HG02571 (cell line): ENCODE measurements around the gene L3MBTL1.

Source experiments
- ATAC-seq: cut with Tn5 transposase; IDR thresholded peaks from one replicate; pipeline ENCODE4 v1.9.1; 2021; ENCODE audit warnings: mild to moderate bottlenecking, moderate library complexity; ENCODE audit not compliant: unreplicated experiment

The L3MBTL1 gene

DNA sequence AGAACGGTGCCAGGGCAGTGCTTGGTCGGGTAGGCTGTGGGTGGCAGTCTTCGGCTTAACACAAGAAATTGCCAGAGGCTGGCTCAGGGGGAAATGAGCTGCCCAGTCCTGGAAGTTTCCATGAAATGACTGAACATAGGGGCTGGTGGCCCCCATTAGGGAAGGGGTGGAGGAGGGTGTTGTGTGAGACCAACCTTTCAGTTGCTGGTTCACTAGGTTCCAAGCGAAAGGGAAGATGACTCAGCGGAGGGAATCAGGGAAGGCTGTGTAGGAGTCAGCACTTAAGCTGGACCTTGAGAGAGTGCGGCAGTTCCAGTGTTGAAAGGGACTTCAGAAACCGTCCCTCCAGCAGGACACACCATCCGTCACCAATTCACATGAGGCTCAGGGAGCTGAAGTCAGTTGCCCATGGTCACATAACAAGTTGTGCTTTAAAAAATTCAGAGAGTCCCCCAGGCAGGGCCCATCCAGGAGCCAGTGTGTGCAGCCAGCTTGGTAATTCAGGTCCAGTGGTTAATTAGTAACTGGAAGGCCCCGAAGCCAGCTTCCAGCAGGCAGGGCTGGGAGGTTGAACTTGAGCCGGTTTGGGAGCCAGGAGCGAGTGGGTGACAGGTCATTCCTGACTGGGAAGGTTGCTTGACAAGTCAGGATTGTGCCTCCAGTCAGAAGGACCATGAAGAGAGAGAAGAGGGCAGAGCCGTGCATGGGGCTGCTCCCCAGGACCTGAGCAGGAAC is 51.1 kb downstream of the L3MBTL1 start, which contains the start of gene SGK2:
Gene SGK2 (plus strand): TSS at position 616 of the 735 bp plus-strand sequence. CDS start 7,469 bp downstream, outside the sequence.
- no peak for ATAC-seq

- no peak for ATAC-seq
Observed at GRCh38 chr20:43559147-43559987, 51.9 kb downstream of the L3MBTL1 start.

- no peak for ATAC-seq
Observed at GRCh38 chr20:43560974-43561373, 53.5 kb downstream of the L3MBTL1 start.

DNA sequence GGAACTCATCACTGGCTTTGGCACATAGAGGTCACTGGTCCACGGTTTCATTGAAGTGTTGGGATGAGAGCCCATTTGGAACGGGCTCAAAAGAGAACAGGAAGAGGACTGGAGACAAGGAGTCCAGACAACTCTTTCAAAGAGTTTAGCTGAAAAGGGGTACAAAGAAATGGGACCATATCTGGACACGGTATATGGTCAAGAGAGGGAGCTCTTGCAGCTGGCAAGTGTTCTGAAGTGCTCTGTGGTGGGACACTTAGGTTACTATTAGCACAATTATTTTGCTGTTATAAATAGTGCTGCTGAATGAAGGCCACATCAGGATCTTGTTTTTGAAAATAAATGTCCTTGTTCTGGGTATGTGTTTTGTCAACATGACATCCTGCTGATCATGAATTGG is 55.9 kb downstream of the L3MBTL1 start:
- ATAC-seq: no peak

DNA sequence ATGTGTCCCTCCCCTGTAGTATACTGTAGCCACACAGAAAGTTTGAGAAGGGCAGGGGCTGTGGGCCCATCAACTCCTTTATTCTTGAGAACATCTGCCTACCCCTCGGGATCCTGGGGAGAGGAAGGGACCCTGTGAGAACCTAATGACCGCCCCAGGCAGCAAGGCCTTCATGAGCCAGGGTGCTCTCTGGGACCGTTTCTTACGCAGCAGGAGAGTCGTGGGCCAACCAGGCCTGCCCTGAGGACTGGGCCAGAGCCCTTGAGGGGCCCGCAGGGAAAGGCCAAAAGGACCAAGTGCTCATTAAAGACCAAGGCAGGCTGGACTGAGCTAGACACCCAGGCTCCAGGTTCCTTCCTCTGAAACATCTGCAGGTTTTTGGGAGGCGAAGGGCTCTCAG is 56.5 kb downstream of the L3MBTL1 start:
- no peak for ATAC-seq

DNA sequence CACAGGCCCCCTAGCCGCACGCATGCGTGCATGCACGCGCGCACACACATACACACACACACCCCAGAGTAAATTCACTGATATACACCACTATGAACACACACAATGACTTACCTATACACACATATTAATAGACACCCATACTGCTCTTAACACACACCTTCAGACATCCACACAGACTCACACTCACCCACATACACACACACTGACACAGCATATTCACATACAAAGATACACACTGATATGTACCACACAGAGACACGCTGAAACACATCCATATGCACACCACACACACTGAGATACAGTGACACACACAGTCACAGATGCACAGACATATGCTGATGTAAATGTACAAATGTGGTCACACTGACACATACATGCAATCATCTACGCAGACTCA is 57.0 kb downstream of the L3MBTL1 start:
- no peak for ATAC-seq

- ATAC-seq: no peak
Observed at GRCh38 chr20:43564993-43565757, 57.7 kb downstream of the L3MBTL1 start.

DNA sequence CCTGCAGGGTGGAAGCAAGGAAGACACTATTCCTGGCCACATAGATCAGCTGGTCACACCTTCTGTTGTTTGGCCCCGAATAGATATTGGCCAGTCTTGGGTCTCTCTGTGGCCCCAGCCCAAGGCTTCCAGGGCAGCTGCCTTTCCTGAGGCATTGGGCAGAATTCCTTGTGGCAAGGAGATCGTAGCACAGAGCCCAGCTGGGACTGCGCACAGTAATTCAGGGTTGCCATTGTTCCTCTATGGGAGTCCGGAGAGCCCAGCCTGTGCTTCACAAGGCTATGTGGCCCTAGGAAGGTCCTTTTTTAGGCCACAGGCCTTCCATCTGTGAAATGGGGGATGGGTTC is 58.2 kb downstream of the L3MBTL1 start:
- ATAC-seq: no peak

GRCh38 chr20:43567477-43567876 is 60.0 kb downstream of the L3MBTL1 start:
- no peak for ATAC-seq

GRCh38 chr20:43568706-43569105 is 61.2 kb downstream of the L3MBTL1 start:
- no peak for ATAC-seq

GRCh38 chr20:43569282-43569681 is 61.8 kb downstream of the L3MBTL1 start:
- no peak for ATAC-seq

DNA sequence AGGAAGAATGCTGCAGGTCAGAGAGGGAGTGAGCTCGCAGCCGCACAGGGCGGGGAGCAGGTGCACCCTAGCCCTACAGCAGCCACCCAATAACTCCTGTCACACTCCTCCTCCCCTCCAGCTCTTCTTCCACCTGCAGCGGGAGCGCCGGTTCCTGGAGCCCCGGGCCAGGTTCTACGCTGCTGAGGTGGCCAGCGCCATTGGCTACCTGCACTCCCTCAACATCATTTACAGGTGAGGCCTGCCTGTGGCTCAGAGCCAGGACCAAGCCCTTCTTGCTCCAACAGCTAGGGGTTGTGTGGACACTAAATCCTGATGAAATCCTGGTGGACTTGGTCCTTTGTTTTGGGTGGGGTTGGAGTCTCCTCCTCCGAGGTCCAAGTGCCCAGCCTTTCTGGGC is 63.0 kb downstream of the L3MBTL1 start:
- ATAC-seq: no peak

DNA sequence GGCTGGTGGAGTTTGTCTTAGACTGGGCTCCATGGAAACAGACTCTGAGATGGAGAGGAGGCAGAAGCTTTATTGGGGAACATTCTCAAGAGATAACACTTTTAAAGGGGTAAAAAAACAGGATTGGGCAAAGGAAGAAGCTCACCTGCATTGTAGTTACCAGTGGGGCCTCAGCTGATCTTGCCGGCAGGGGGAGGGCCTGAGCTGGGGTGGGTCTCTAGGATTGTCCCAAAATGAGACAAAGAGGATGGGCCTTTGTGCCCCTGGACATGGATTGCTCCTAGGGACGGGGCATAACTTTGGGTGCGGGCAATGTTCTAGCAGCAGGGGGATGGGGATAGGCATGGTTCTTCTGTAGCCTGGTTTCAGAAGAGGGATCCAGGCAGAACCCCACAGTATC is 63.8 kb downstream of the L3MBTL1 start:
- no peak for ATAC-seq

DNA sequence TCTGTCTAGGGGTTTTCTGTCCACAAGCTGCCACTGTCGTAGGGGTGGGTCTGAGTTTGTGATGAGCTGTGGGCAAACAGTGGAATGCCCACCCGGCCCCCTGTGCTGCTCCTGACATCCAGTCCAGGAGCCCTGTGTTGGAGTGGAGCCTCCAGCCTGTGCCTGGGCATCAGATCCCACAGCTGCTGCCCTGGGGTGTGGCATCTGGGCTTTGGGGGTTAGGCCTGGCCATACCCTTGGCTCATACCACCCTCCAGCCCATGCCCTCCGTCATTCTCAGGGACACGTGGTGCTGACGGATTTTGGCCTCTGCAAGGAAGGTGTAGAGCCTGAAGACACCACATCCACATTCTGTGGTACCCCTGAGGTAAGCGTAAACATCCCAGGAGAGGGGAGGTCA is 64.3 kb downstream of the L3MBTL1 start:
- no peak for ATAC-seq

GRCh38 chr20:43572891-43573290 is 65.4 kb downstream of the L3MBTL1 start:
- ATAC-seq: no peak

- no peak for ATAC-seq
Observed at GRCh38 chr20:43576108-43576507, 68.6 kb downstream of the L3MBTL1 start.

DNA sequence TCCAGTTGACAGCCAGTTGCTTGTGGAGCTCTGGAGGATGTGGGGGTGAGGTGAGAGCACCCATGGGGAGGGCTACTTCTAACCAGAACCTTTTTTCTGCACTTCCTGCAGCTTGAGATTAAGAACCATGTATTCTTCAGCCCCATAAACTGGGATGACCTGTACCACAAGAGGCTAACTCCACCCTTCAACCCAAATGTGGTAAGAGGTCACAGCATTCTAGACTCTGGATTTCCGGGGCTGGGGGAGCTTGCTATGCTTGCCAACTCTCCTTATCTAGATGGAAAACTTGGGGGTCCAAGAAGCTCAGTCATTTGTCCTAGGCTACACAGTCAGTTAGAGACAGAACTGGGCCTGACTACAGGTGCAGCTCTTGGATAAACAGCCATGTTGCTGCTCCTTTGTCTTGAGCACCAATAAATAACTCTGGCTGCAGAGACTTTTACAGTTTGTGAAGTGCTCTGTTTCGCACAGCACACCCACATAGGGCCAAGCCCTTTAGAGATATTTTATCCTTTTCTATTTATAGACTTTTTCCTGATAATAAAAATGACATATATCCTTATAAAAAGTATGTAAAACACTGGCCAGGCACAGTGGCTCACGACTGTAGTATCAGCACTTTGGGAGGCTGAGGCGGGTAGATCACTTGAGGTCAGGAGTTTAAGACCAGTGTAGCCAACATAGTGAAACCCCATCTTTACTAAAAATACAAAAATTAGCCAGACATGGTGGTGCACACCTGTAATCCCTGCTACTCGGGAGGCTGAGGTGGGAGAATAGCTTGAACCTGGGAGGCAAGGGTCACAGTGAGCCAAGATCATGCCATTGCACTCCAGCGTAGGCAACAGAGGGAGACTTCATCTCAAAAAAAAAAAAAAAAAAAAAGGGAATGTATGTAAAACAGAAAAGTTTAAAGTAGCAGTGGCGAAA is 72.6 kb downstream of the L3MBTL1 start:
- no peak for ATAC-seq

- ATAC-seq: no peak
Observed at GRCh38 chr20:43583133-43583864, 75.8 kb downstream of the L3MBTL1 start.

GRCh38 chr20:43583982-43584432 is 76.5 kb downstream of the L3MBTL1 start:
- ATAC-seq: no peak
